GM19397 (cell line): Measurements from ENCODE around the gene DNAJC7.
A peak's percentile ranks its signal among the peaks of the same experiment; 100 is the strongest.

ENCODE experiments used
- ATAC-seq: cut with Tn5 transposase; IDR thresholded peaks from one replicate; pipeline ENCODE4 v1.9.1; 2021; ENCODE audit warnings: mild to moderate bottlenecking, moderate library complexity; ENCODE audit not compliant: unreplicated experiment

DNAJC7 gene, protein sequence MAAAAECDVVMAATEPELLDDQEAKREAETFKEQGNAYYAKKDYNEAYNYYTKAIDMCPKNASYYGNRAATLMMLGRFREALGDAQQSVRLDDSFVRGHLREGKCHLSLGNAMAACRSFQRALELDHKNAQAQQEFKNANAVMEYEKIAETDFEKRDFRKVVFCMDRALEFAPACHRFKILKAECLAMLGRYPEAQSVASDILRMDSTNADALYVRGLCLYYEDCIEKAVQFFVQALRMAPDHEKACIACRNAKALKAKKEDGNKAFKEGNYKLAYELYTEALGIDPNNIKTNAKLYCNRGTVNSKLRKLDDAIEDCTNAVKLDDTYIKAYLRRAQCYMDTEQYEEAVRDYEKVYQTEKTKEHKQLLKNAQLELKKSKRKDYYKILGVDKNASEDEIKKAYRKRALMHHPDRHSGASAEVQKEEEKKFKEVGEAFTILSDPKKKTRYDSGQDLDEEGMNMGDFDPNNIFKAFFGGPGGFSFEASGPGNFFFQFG

DNA sequence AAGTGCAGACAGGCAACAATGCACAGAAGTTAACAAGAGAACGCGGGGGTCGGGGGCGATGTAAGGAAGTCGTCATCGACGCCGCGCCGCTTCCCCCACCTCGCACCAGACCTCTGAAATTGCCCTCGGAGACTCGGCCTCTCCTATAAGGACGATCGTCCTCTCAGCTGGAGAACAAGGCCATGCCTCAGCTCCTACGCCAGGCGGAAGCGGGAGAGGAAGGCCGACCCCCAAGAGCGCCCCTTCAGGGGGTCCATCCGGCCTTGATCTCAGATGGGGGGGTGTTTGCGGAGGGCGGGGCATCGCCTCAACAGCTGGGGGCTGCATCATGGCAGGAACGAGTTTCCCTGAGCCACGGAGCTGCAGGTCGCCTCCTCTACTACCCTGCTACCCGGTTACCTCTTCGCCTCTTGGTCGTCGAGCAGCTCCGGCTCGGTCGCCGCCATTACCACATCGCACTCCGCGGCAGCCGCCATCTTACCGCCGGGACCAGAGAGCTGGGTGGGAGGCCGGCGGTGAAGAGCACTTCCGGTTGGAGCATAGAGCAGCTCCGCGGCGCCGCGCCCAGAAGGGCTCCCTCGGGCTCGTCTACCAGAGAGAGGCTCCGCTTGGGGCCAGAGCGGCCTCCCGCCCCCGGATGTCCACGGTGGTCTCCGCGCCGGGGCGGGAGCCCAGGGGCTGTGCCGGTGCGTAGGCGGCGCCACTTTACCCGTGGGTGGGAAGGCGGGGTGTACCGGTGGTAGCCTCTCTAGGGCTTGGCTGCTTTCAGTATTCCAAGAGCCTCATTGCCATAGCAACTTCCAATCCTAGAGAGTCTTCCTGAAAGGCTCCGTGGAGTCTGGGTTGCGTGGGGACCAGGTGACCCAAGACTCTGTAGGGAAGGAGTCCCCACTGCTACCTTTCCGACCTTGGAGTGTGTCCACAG lies at the start of gene DNAJC7:
TSS of gene DNAJC7 (minus strand) at position 499 of the 925 bp plus-strand sequence. CDS start at position 476, 23 bp downstream.
- peak; percentile 82 for ATAC-seq

DNA sequence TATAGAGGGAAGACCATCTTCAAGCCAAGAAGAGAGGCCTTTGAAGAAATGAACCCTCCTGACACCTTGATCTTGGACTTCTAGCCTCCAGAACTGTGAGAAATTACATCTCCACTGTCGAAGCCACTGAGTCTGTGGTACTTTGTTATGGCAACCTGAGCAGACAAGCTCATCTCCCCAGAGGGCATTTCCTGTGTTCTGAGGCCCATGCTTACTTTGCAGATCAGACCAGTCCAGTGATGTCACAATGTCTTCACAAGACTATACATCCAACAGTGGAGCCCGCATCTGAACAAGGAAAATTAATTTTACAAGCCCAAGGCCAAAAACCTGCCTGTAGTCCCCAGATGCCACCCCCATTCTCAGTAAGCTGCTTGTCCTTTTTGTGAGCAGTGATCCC lies 48.0 kb upstream of the DNAJC7 start:
- no peak for ATAC-seq

DNA sequence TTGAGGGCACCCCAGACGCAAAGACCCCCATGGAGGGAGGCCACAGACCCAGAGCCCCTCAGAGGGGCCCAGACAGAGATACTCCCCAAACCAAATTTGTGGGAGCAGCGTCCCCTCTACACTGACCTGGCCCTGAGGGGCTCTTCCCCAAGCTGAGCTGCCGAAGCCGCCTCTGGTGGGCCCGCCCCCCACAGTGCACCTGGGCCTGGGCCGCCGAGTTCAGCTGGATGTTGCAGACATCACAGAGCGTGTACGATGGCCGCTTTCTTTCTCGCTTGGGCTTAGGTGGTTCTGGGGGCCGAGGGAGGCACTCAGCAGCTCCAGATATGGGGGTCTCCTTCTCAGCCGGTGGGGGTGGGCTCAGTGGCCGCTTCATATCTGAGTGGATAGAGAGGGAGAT lies 45.4 kb upstream of the DNAJC7 start:
- ATAC-seq: no peak

DNA sequence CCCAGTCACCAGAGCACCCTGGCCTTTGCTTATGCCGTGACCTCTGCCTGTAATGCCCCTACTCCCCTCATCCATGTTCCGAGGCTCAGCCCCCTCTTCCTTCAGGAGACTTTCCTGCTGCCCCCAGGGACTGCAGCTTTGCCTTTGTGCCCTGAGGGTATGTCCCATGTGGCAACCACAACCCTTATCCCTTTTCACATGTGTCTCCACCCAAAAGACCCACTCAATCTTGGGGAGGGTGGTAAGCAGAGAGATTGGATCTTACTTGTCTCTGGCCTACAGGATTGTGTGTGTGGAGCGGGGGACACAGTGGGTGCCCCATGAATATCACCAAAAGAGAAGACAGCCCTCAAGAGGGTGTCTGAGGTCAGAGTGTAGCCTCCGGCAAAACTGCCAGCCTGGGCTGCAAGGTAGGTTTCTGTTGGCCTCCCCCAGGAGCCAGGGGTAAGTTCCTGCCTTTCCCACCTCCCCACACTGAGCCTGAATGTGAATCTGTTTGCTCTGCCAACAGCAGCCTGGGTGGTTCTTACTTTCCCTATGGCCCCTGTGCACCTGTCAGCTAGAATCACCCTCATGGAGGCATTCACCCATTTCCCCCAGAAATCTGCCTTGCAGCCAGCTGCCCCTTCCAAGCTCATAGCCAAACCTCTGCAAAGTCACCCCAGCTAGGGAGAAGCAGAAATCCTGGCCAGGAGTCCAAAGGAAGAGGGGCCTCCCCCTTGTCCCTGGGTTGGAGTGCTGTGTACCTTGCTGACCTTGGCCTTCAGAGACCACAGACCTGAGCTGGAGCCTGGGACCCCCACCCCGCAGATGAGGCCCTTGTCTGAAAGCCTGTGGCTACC lies 44.6 kb upstream of the DNAJC7 start:
- no peak for ATAC-seq

DNA sequence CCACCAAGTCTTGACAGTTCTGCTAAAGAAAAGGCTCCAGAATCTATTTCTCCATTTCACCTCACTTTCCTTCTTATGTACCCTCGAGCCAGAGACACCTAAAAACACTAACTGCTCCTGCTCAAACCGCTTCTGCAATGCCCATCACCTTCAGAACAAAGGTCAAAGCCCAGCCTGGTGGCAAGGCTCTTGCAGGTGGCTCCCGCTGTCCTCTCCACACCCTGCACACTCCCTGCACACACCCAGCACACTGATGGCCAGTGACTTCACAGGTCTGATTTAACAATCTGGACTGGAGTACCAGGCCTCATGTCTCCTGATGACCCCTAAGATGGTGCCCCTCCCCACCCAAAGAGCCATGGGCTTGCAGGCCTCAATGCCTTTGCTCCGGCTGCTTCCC lies 43.0 kb upstream of the DNAJC7 start:
- ATAC-seq: no peak

DNA sequence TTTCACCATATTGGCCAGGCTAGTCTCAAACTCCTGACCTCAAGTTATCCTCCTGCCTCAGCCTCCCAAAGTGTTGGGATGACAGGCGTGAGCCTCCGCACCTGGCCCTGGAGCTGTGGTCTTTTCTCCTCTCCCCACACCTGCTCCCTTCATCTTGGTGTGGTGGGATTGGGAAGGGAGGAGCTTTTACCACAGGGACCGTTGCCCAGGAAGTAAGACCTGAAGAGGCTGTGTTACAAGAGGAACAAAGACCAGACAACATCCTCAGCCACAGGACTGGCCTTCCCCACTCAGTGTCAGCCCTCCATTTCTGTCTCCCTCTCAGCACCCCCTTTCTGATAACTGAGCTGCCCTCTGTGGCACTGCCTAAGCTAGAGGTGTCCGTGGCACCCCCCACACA lies 42.6 kb upstream of the DNAJC7 start:
- no peak for ATAC-seq

DNA sequence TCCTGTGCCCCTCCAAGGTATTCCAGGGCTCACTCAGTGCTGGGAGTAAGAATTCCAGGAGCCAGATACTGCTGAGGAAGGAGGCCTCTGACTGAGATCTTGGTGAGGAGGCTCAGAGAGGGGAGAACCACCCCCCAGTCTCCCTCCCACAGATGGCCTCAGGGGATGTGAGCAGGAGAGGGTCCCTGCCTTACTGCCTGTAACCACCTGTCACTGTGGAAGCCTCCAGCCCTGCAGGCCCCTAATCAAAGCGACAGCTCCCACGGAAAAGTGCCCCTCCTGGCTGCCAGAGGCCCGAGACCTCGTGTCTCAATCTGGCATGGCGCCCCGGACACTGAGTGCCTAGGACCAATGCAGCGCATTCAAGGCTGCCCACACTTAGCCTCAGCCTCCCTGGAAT lies 40.8 kb upstream of the DNAJC7 start:
- ATAC-seq: no peak

DNA sequence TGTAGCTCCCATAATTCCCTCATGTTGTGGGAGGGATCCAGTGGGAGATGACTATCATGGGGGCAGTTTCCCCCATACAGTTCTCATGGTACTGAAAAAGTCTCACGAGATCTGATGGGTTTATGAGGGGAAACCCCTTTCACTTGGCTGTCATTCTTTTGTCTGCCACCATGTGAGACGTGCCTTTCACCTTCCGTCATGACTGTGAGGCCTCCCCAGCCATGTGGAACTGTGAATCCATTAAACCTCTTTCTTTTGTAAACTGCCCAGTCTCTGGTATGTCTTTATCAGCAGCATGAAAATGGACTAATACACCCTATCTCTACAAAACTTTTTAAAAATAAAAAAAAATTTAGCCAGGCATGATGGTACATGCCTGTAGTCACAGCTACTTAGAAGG lies 39.4 kb upstream of the DNAJC7 start:
- no peak for ATAC-seq

DNA sequence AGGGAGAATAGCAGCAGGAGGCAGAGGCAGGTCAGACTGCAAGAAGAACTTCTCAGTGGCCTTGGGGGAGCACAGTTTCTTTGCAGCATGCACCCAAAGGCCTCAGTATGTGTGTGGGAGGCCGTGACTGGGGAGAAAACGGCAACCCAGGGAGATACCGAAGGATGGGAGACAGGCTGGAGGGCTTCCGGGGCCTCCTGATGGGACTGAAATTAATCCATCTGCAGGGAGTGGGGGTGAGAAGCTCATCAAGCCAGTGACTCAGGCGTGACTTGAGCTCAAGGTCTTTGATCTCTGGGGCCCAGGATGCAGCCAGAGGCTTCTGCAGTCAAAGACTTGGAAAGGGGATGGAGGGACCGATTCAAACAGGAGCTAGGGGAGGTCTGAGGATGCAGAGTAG lies 38.3 kb upstream of the DNAJC7 start:
- no peak for ATAC-seq

DNA sequence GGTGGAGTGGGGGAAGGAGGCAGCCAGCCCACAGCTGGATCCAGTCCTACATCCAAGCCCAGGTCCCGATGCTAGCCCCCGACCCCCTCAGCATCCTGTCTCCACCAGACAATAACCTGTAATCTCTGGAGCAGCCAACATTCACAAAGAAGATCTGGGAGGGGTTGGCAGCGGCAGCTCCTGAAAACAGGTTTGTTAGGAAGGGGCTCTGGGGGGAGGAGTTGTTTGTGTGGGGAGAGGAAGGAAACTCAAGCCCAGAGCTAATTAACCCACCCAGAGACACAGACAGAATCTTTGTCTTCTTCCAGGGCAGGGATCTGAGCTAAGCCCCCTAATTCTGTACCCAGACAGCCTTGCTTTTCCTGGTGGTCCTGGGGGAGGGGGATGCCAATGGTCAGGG lies 37.8 kb upstream of the DNAJC7 start:
- no peak for ATAC-seq

DNA sequence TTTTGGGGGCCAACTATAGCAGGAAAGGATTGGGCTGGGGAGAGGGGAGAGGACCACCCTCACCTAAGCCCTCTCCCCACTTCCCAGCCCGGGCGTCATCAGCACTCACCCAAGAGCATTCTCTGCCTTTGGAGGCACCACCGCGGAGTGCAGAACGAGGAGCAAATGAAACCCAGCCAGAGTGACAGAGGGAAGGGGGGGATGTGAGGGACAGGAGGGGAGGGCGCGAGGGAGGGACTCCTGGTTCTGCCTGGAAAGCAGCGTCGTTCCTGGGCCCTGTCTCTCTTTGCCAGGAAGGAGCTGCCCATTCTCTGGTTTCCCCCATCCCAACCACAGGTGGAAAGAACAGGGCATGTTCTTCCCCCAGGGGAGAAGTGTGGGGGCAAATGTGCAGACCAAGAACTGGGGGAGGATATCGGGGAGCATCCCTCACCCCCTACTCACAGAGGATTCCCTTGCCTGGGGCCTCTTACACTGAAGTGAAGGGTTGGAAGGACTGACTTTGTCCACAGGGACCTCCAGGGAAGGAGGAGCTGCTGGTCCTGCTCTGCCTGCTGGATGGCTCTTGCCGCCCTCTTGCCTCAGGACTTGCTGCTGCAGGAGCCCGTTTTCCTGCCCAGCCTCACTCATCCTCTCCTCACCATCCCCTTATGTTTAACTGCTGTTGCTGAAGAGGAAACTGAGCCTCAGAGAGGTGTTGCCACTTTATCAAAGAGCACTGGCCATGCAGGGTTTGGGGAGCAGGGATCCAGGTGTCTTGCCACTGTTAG lies 36.7 kb upstream of the DNAJC7 start:
- no peak for ATAC-seq

DNA sequence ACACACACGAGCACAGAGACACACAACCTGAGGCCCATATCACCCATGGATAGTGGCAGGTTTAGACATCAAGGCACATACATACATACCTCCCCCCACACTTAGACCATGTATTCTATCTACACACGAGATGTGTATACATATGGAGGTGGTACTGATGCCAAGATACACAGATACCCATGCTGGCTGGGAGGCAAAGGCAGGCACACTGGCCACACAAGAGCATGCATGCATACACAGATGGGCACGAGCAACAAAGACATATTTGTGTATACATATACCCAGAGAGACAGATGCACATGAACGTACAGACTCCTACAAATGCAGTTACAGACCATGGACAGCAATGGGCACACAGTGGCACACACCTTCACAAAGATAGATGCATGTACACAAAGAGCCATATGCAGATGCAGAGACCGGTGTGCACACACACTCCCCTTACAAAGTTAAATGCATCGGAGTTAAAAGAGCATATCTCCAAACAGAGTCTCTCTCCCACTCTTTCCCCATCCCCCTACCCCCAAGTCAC lies 35.2 kb upstream of the DNAJC7 start:
- no peak for ATAC-seq

DNA sequence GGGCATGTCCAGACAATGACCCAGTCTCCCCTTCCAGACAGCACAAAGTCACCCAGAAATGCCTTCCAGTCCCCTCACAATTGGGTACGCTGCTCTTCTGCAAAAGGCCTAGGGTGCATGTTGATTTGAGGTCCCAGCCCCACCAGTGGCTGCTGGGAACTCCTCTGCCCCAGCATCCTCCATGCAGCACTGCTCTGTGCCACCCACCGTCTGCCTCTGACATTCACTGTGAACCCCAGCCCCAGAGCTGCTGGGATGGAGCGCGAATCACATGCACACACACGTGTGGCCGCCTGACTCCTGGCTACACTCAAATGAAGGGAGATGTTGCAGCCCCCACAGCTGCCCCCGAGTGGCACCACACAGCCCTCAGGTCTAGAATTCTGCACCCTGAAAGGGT lies 34.4 kb upstream of the DNAJC7 start:
- no peak for ATAC-seq

DNA sequence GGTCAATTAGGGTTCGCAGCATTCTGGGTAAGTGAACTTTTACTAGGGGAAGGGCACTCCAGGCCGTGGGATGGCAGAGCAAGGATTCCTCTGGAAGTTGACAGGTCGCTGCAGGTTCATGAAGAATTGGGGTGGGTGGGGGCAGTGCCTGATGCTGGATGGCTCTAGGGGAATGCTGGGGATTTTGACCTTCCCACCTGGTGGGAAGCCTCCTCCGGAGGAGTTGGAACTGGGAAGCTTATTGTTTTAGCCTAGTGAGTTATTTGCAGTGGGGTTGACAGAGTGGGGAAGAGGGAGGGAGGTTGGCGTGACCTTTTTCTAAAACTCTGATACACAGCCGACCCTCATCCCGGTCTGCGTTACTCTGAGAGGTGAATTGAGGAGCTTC lies 33.8 kb upstream of the DNAJC7 start:
- ATAC-seq: no peak

DNA sequence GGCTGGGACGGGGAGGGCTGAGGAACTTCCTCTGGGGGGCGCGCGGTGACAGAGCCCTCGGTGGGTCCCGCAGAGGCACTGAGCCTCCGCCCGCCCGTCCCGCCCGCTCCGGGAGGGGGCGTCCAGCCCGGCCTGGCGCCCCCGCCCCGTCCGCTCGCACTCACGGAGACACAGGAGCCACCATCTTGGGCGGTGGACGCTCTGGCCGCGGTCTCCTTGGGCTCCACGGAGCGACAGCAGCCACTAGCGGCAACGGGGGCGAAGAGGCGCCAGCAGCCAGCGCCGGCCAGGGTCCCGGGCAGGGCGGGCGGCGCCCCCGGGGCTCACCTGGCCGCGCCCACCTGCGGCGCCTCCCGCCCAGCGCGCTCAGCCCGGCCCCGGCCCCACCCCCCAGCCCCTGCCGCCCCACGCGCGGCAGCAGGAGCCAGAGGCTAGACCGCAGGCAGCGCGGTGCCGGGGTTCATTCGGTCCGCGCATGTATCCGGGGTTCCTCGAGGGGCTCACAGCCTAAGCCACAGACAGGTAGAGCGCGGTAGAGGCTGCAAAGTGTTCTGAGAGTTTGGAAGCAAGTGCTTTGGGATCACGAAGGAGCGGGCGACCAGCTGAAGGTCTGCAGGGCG lies 33.3 kb upstream of the DNAJC7 start, which contains the start of gene C17orf113:
TSS of gene C17orf113 (minus strand) at position 209 of the 620 bp plus-strand sequence. CDS start 7,225 bp downstream, outside the sequence.
- ATAC-seq: peak; percentile 65

DNA sequence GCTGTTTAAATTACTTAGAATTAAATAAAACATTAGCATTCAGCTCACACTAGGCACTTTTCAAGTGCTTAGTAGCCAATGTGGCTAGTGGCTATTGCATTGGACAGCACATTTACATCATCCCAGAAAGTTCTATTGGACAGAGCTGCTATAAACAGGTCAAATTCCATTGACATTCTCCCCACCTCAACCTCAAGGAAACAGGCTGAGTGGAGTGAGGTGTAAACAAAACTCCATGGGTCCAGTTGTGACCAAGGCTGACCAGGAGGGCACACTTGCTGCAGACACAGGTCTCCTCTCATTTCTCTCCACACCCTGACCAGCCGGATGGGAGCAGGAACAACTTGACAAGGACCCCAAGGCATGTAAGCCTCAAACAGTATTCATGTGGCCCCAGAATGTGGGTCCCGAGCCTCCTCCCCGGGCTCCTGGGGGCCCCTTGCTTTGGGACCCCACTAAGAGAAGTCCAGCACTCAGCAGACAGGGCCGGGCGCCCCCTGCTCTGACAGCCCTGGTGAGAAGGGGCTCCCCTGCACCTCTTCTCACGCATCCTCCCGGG lies 32.7 kb upstream of the DNAJC7 start:
- peak; percentile 7 for ATAC-seq

DNA sequence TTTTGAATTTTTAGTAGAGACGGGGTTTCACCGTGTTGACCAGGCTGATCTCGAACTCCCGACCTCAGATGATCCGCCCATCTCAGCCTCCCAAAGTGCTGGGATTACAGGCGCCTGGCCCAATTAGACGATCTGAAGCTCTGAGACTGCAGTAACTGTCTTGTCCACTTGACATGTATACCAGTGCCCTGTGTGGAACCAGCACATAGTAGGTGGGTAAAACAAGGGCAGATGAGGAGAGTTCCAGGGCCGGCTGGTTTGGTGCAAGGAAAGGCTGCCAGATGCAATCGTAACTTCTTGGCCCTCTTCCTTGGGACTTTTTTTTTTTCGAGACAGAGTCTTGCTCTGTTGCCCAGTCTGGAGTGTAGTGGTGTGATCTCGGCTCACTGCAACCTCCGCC lies 30.1 kb upstream of the DNAJC7 start:
- ATAC-seq: no peak

DNA sequence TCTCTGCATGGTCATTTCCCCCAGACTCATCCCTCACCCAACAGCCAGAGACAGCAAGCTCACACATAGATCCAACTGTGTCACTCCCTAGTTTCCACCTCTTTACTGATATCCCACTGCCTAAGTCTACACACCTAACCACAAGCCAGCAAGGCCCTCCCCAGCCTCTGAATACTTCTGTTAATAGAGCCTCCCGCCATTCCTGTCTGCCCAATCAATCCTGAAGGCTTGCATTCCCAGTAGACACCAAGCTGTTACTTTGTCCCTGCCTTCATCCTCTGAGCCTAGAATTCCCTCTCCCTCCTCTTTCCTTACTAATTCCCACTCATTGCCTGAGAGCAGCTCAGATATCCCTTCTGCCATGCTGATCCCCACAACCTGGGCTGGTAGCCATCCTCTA lies 28.5 kb upstream of the DNAJC7 start:
- ATAC-seq: no peak
